Brain pericyte (primary cell): ENCODE results near the gene ANKS4B.
"Not testable (repeated sequence)": the region's sequence is repeated elsewhere in the genome, so short reads cannot be mapped to it uniquely, and the experiment has no call there.

Experiments
- DNase-seq: peaks from one replicate; pipeline ENCODE4 v3.0.0-alpha.2; 2012; ENCODE audit warnings: low read depth, low spot score

The ANKS4B gene

GRCh38 chr16:21262779-21263639 is 29.5 kb downstream of the ANKS4B start:
- DNase-seq = no peak

- DNase-seq = no peak
Measured at GRCh38 chr16:21263640-21264570, 30.4 kb downstream of the ANKS4B start.

GRCh38 chr16:21264571-21265036 is 31.1 kb downstream of the ANKS4B start:
- no peak for DNase-seq

GRCh38 chr16:21265104-21265837 is 31.8 kb downstream of the ANKS4B start:
- no peak for DNase-seq

- DNase-seq = no peak
Measured at GRCh38 chr16:21267298-21267697, 33.8 kb downstream of the ANKS4B start.

GRCh38 chr16:21268236-21268635 is 34.7 kb downstream of the ANKS4B start:
- DNase-seq = no peak

GRCh38 chr16:21272253-21272652 is 38.8 kb downstream of the ANKS4B start:
- DNase-seq = no peak

- DNase-seq = not testable (repeated sequence)
Measured at GRCh38 chr16:21272763-21273162, 39.3 kb downstream of the ANKS4B start.

- no peak for DNase-seq
Measured at GRCh38 chr16:21274172-21274726, 40.8 kb downstream of the ANKS4B start.

GRCh38 chr16:21275529-21275928 is 42.0 kb downstream of the ANKS4B start:
- no peak for DNase-seq

GRCh38 chr16:21276090-21276489 is 42.6 kb downstream of the ANKS4B start:
- no peak for DNase-seq

GRCh38 chr16:21277045-21277926 is 43.8 kb downstream of the ANKS4B start:
- no peak for DNase-seq

- no peak for DNase-seq
Measured at GRCh38 chr16:21277927-21278706, 44.6 kb downstream of the ANKS4B start, which contains the start of gene CRYM. CRYM (minus strand) TSS chr16:21278290; CDS start chr16:21278251, 39 bp downstream.

GRCh38 chr16:21279501-21279900 is 46.0 kb downstream of the ANKS4B start:
- no peak for DNase-seq

GRCh38 chr16:21281698-21282389 is 48.3 kb downstream of the ANKS4B start:
- no peak for DNase-seq

- no peak for DNase-seq
Measured at GRCh38 chr16:21283521-21284289, 50.2 kb downstream of the ANKS4B start.

GRCh38 chr16:21284414-21284813 is 50.9 kb downstream of the ANKS4B start:
- DNase-seq = no peak

GRCh38 chr16:21285314-21285713 is 51.8 kb downstream of the ANKS4B start:
- no peak for DNase-seq
